ENCODE measurements around the gene DHX16.
A peak's percentile ranks its signal among the peaks of the same experiment; 100 is the strongest.
"Not testable (repeated sequence)": the region's sequence is repeated elsewhere in the genome, so short reads cannot be mapped to it uniquely, and the experiment has no call there.

Gene DHX16

DNA sequence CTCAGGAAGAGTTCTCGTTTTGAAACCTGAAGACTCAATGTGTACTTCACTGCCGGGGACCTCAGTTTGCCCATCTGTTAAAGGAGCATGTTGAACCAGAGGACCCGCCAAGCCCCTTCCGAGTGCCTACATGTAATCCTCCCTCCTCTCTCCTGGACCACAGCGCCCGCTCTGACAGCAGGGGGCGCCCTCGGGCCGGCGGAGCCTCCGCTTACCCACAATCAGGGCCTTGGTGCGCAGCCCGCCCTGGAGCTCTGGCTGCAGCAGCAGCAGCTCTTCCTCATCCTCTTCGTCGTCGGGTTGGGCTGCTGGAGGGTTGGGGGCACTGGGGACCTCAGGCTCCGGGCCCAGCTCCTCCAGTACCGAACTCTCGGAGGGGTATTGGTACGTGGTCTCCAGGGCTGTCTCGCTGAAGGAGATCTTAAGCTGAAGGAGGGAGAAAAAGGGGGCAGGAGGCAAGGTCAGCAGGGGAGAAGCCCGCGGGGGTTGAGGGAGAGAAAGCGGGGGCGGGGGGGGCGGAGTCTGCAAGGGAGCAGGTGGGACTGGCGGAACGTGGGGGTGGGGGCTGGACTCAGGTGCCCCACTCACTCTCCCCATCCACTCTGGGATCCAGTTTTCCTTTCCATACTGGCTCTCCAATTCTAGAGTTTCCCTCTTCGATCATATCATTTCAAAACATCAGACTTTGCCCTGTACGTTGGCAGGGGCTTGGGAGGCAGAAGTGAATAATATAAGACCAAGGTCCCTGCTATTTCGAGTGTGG is 6.3 kb upstream of the DHX16 start:
- peak; percentile 89 for DNase-seq

DNA sequence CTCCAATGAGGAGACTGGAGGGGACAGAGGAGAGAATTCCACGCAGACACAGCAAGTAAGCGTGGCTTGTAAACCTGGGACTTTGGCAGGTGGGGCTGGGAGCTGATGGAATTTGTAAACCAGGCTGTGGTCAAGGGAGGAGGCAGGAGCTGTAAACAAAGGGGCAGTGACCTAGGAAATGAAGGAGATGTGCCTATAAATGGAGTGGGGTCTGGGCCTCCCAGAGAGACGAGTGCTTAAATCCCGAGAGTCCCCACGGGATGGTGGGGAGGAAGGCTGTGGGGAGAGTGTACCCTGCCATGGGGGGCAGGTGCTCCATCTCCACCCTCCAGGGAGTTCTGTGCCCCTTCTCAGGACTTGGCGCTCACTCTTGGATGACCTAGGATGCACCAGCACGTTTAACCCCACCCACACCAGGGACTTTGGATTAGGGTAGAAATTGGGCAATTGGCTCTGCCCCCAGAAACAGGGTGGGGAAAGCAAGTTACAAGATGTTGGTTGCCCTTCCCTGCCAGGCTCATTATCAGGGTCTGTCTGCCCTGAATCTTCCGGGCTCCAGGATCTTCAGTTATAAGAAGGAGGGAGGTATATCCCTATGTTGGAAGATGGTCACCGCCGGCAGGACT is 4.0 kb upstream of the DHX16 start:
- no peak for DNase-seq

DNA sequence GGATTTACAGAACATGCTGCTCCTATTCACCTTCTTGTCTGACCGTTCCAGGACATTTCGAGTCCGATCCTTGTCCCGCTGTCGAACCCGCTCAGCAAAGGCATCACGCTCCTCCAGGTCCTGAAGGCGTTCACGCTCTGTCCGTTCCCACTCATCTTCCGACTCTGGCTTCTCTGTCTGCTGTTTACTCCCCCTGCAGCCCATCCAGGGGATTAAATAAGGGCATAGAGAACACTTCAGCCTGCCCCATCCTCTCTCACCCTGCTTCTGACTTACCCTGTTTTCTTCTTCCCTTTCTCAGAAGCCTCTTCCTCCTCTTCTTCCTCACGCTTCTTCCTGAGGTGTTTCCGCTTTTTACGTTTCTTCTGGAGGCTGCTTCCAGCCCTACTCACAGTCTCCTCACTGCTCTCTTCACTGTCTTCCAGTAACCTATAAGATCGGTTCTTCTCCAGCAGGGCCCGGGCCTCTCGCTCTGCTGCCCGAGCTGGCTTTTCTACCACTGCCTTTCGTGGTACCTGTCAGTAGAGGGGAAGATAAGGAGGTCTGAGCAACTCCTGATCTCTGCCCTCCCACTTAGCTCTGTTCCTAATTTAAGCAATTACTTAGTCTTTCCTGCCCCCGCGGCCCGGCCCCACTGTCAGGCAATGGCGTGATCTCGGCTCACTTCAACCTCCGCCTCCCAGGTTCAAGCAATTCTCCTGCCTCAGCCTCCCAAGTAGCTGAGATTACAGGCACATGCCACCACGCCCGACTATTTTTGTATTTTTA is 1.9 kb downstream of the DHX16 start:
- DNase-seq = no peak

DNA sequence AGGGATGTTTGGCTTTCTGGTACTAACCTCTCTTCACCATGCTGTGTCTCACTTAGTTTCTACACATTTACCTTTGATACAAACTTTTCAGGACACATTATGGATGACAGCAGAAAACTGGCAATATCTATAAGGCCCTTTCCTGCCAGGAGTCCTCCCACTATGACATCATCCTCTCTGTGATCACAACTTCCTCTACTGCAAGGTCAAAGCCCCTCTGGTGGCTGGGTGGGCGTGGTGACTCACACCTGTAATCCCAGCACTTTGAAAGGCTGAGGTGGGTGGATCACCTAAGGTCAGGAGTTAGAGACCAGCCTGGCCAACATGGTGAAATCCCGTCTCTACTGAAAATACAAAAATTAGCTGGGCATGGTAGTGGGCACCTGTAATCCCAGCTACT is 6.5 kb downstream of the DHX16 start:
- DNase-seq = peak; percentile 61

DNA sequence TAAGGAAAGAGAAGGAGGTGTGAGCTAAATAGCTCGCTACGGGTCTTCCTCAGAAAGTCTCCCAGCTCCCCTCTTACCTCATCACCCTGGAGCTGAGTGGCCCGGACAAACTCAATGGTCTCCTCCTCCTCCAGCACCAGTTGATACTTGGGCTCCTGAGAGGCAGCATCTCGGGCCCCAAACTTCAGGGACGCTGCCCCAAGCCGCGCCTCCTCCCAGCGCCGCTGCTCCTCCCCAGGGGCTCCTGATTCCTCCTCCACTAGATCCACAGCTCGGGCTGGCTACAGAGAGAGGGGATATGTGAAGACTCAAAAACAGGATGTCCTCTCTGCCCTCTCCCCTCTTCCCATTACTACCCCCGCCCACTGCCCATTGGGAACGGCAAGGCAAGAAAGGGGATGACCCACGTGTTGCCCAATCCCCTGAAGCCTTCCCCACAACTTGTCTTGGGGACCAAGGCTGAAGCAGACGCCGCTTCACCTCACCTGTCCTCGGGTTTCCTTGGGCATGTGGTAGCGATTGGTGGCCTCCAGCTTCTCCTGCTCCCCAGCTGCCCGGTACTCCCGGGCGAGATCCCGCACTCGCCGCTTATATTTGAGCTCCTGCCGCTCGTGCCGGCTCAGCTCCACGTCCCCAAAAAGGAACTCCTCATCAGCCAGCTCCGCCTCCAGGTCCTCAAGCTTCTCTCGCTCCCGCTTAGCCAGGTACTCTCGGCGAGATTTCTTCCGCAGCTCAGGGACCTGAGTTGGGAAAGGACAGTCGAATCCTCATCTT is 7.6 kb downstream of the DHX16 start:
- DNase-seq = no peak

DNA sequence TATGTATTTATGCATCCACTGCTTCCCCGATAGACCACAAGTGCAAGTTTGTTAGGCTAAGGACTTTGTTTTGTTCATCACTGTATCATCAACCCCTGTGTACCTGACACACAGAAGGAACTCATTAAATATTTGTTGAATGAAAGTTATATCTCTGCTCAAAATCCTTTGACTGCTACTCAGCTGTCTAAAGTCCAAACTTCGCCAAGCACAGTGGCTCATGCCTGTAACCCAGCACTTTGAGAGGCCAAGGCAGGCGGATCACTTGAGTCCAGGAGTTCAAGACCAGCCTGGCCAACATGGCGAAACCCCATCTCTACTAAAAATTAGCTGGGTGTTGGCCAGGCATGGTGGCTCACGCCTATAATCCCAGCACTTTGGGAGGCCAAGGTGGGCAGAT is 14.9 kb downstream of the DHX16 start:
- DNase-seq = not testable (repeated sequence)

DNA sequence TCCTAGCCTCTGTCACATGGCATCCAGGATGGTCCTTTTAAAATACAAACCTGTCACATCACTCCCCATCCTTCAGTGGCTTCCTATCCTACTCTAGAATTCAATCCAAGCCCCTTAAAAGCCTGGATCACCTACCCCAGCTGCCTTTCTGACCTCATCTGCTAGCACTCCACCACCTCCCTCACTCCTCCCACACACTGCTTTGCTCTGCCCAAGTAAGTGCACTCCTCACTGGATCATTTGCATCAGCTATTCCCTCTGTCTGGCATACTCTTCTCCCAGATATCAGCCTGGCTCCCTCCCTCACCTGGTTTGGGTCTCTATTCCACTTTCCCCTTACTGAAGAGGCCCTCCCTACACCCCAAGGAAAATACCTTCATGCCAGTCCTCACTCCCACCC is 15.4 kb downstream of the DHX16 start:
- DNase-seq = no peak

DNA sequence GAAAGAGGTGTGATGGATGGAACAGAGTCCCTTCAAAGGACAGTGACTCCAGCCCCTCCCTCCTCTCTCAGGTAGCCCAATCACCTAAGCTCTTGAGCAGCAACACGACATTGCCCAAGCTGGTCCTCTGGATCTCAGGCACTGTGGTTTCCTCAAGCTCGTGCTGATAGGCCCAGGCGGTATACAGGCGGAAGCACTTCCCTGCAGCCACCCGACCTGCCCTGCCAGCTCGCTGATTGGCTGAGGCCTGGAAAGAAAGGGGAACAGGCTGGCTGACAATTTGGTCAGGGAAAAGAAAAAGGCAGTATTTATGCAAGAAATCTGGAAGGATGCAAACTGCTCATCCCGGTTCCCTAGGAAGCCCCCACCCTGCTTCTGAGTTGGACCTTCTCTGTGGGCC is 16.3 kb downstream of the DHX16 start:
- no peak for DNase-seq

DNA sequence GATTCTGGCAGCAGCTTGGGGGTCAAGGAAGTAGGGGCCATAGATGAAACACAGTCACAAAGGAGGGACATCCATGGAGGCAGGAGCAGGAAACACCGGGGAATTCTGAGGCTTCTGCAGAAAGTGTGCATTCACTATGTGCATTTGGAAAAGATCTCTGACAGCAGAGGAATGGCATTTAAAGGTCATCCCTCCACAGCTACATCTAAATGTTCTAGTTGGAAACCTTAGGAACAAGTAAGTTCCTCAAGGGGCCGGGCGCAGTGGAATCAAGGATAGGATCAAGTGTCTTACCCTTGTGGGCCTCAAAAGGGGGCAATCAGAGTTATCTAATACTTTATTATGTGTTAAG is 17.1 kb downstream of the DHX16 start:
- no peak for DNase-seq

DNA sequence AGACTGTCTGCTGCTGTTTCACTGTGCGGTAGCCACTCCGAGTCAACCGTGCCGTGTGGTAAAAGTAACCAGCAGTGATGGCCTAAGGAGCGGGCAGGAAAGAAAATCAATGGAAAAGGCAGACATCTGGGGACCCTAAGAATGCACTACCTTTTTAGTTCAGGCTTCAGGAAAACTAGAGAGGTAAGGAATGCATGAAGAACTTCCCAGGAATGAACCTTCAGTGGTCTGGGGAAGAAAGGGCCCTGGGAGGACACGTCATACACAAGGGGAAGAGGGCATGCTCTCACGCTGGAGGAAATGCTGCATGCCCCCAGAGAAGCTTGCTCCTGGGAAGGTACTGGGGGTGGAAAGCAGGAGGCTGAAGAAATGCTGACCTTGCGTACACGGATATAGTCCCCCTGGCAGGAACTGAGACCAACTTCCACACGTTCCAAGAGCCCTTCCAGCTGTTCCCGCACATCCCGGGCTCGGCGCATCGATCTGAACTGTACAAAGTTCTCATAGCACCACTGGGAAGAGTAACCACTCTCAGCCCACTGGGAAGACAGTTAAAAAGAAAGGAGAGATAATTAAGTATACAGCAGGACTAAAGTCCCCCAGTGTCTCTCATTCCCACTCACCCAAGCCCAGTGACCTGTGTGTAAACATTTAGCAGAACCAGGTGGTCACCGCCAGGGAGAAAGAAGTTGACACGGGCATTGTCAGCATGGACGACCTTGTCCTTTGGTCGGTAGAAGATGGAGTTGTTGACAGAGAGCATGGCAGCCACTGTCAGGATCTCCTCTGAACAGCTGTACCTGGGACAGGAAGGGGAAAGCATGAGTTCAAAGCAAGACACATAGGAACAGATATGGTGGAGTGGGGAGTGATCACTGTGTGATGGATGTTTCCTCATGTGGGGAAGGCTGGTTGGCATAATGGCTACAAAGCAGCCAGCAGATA is 17.7 kb downstream of the DHX16 start:
- no peak for DNase-seq

DNA sequence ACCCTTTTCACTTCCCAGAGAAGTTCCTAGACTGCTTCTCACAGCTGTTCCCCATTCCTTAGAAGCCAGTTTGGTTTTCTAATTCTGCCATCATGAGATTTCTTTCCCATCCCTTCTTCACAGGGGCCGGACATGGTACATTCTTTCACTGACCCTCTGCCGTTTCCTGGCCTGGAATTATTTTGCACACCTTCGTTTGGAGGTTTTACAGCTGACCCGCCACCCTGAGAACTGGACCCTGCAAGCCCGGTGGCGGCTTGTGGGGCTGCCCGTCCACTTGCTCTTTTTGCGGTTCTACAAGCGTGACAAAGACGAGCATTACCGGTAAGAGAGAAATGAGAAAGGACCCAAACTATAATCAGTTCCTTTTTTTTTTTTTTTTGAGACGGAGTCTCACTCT is 21.7 kb downstream of the DHX16 start:
- no peak for DNase-seq

DNA sequence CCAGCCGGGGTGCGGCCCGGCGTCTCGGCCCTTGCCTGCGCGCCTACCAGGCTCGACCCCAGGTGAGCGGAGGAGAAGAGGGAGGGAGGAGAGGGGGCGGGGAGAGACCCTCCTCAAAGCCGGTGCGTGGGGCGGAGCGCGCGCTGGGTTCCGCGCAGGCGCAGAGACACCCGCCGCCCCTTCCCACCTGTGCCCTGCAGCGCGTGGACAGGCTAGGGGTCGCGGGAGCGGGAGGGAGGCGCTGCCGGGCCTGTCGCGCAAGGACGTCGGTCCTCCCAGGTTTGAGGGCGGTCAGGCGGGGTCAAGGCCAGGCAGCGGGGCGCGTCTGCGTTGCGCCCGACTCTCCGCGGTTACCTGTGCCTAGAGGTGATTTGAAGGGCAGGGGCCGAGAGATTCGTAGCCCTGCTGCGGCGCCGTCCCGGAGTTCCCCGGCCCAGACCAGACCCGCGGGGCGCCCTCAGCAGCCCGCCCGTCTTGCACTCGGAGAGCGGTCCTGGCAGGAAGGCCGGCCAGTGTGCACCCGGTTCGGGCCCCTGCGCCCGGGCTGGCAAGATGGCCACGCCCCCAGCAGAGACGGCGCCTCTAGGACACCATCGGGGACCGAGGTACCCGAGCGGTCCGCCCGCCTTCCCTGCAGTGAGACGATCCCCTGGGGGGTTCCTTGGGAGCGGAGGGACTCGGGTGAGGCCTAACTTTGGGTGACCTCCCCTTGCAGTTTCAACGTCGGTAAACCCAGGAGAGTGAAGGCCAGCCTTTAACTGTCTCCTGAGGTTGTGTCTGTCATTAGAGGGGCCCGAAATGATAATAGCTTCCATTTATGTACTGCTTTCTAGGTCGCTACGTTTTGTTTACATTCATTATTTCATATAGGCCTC is 25.3 kb downstream of the DHX16 start:
- DNase-seq = peak; percentile 80

DNA sequence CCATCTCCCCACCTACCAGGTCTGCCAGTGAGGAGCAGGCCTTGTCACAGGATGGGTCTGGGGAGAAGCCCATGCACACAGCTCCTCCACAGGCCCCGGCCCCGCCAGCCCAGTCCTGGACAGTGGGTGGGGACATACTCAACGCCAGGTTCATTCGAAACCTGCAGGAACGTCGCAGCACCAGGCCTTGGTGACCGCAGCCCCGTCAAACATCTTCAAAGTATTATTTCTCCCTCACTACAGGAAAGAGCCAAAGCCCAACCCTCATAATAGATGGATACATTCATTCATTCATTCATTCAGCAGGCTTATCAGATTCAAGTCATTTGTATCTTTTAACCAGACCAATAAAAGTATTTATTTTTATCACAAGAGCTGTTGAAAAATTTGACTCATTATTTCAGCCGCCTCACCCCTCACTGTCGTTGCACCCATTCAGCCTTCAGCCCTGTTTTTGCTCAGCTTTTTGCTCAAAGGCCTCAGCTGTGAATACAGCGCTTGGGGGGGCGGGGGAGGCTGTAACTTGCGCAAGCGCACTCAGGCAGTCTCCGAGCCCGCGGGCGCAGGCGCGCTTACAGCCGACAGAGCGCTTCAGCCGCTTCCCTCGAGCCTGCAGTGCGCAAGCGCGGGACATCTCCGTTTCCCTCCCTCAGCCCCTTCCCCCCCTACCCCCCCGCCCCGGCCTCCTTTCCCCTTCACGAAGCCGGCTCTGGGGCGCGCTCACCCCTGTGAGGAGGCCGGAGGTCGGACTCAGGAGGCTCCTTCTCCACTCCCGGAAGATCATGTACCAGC is 26.2 kb downstream of the DHX16 start, which contains the start of gene C6orf136:
Gene C6orf136 (plus strand): TSS at position 684 of the 792 bp plus-strand sequence. CDS start 99 bp downstream, at position 783.
- peak; percentile 94 for DNase-seq

DNA sequence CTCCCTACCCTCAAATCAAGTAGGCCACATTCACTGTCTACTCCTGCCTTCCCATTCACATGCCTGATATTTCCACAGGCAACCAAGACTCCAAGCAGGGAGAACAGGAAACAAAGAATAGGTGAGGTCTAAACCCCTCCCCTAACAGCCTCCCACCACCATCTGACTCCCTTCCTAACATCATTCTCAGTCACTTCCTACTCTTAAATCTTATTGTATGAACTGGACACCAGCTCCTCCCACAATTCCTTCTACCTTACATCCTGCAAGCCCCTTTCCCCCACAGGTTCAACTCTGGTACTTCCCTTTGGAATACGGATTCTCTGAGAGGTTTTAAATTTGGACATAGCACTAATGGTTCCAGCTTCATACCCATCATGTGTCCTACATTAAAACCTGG is 26.8 kb downstream of the DHX16 start:
- no peak for DNase-seq

DNA sequence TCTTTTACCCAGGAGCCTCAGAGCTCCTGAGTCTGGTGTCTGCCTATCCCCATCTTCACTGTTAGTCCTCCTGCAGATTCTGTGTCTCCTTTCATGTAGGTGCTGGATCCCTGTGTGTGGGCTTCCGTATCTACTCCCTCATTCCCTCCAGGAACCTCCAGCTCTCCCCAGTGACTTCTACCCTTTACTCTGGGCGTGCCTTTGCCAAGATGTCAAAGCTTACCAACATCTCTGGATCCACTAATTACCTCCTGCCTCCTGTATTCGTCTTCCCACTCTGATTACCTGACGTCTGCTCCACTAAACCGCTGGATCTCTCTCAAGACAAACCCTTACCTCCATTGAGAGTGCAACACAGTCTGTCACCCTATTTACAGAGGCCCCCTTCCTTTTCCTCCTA is 28.0 kb downstream of the DHX16 start:
- no peak for DNase-seq

DNA sequence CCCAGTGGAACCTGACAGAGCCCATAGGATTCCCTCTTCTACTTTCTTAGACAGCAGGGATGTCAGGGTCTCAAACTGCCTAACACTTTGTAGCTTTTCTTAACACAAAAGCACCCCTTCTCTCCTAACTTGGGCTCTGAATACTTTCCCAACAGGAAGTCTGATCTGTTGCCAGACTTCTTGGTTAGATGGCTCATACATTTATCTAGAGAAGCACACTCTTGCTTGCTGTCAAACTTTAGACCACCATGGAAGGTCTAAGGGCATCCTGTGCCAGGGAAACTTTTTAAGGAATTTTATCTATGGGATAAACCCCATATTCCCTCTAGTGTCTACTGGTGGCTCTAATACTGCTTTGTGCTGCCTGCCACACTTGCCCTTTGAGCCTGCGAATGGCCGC is 29.1 kb downstream of the DHX16 start:
- DNase-seq = no peak

DNA sequence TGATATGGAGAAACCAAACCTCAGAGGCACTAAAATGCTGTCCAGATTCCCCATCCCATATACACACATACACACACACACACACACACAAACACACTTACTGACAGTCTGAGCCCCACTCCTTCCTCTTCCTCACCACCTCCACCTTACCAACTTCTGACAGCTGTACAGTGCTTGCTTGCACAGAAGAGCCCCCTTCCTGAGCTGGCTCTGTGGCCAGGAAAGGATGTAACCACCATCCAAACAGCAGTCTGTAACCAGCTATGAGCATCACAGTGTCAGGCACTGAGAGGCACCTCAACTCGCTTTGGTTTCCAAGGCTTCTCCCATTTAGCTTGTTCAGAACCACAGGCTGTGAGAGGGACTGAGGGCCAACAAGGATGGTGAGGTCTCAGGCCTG is 31.8 kb downstream of the DHX16 start:
- no peak for DNase-seq

DNA sequence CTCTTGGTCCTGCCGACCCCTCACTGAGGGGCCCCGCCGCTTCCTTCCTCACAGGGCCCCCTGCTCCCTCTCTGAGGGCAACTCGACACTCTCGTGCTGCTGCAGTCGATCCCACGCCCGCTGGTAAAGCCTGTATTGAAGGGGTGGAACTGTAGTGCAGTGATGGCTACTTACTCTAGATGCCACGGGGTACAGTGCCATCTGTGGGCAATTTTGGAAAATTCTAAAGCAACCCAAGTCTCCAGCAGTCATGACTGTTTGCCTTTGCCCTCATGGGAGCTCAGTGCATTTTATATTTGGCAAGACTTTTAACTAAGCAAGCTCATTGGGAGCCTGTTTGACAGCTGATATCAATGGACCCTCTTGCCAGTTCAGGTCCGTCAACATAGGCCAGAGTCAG is 32.3 kb downstream of the DHX16 start:
- DNase-seq = no peak

DNA sequence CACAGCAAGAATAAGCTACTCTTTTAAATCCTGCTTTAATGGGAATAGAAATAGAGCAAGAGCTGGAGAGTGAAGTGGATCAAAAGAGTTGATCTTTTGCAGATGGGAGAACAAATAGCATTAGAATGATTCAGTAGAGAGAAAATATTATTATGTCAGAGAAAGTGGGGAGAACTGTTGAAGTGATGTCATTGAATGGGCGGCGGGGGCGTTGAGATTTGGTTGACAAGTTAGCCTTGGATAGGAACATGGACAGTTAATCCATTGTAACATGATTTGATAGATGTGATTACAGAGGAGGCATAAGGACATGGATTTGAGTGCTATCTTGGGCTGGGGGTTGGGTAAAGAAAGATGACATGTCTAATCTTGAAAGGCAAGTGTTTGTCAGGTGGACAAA is 37.0 kb downstream of the DHX16 start:
- DNase-seq = no peak

Data from stimulated activated CD4-positive, alpha-beta T cell treated with anti-CD3 and anti-CD28 coated beads, Interleukin-1b, Interleukin-23, amount 100 ng/mL, for 48 hours (primary cell).